K562 (cell line): Measurements from ENCODE around the gene ANK2. TPM values are rescaled to one million over a fixed set of nuclear protein-coding genes. Genes with fewer than 3 reads are reported as not detected.

ENCODE experiments used
- ATAC-seq: fragments of 200-7000 bp; cut with Tn5 transposase; 3 replicates; pipeline ENCODE4 v1.9.1; 2020; ENCODE audit warnings: moderate library complexity
- BruUV-seq: library from RNA; stranded (reverse); fragments of 400-500 nt; replicated peaks from 2 replicates; lab custom pipeline; 2021; lab: Mats Ljungman, UMichigan
- CTCF ChIA-PET: fragments of 300-600 bp; formaldehyde crosslinking; extraction: SDS; loops from one replicate; lab custom pipeline; 2021; ENCODE audit warnings: low intra/inter-chr PET ratio; lab: Yijun Ruan, JAX
- POLR2A ChIA-PET: fragments of 300-600, 350-650 bp; sonication (Branson Sonifier 250); formaldehyde crosslinking; extraction: SDS; loops from one replicate; lab custom pipeline; 2021; ENCODE audit warnings: antibody characterized with exemption, inconsistent platforms; lab: Yijun Ruan, JAX
- DNase-seq, 4 experiments: peaks; one replicate each; pipeline versions ENCODE4 v3.0.0 to v3.0.0-alpha.2; 2011 to 2018; ENCODE audit warnings: low spot score in 3 of 4, mixed read lengths in 3 of 4; ENCODE audit errors: extremely low read depth in 1 of 4
- FAIRE-seq: peaks from 2 replicates; lab custom pipeline; 2011; peaks lifted over from hg19 to GRCh38; lab: Jason Lieb, UNC
- H2AFZ ChIP-seq: 2 replicates; pipeline ENCODE4 v1.6.0; 2011; ENCODE audit warnings: low read depth, low read length, control low read depth, inconsistent platforms
- H3K27ac ChIP-seq: fragments of 200-600 bp; 3 replicates; pipeline ENCODE4 v1.8.0; 2011; ENCODE audit warnings: low read depth, mild to moderate bottlenecking, control low read depth, inconsistent platforms, low read length, moderate library complexity, mixed read lengths; ENCODE audit errors: extremely low read depth
- H3K27me3 ChIP-seq, 2 experiments: fragments of 300-600 bp in 1 of 2; 2 replicates in 1 of 2; 3 replicates in 1 of 2; pipeline versions ENCODE4 v1.6.0 to v1.8.0; 2011; ENCODE audit warnings: inconsistent platforms in 2 of 2, low read length in 2 of 2, mild to moderate bottlenecking in 1 of 2, mixed read lengths in 1 of 2, moderate library complexity in 1 of 2; ENCODE audit not compliant: control insufficient read depth in 2 of 2, insufficient read depth in 2 of 2
- H3K36me3 ChIP-seq: fragments of 300-600 bp; 3 replicates; pipeline ENCODE4 v1.8.0; 2011; ENCODE audit warnings: mild to moderate bottlenecking, low read length, inconsistent platforms; ENCODE audit not compliant: control insufficient read depth, insufficient read depth
- H3K4me1 ChIP-seq, 2 experiments: fragments of 200-600 bp in 1 of 2; replicated peaks in 1 of 2; 2 replicates in 1 of 2; 3 replicates in 1 of 2; pipeline versions ENCODE4 v1.5.1 to v1.8.0; 2011; ENCODE audit warnings: inconsistent platforms in 2 of 2, low read length in 2 of 2, mild to moderate bottlenecking in 1 of 2, mixed read lengths in 1 of 2, moderate library complexity in 1 of 2; ENCODE audit not compliant: control insufficient read depth in 2 of 2, insufficient read depth in 2 of 2
- H3K4me2 ChIP-seq: 2 replicates; pipeline ENCODE4 v1.6.1; 2011; ENCODE audit warnings: low read length, control low read depth, inconsistent platforms, mixed read lengths; ENCODE audit not compliant: insufficient read depth
- H3K4me3 ChIP-seq: fragments of 200-600 bp; sonication (generic), shearing (Covaris generic); 2 replicates; pipeline ENCODE4 v1.5.1; 2016; ENCODE audit warnings: control low read depth, inconsistent platforms
- H3K79me2 ChIP-seq: fragments of 200-600 bp; 3 replicates; pipeline ENCODE4 v1.8.0; 2011; ENCODE audit warnings: low read length, inconsistent platforms; ENCODE audit not compliant: control insufficient read depth, insufficient read depth
- H3K9ac ChIP-seq, 2 experiments: 2 replicates each; pipeline versions ENCODE4 v1.6.0 to v1.6.1; 2011; ENCODE audit warnings: low read depth in 2 of 2, low read length in 2 of 2, control low read depth in 1 of 2, inconsistent platforms in 1 of 2, mild to moderate bottlenecking in 1 of 2, mixed read lengths in 1 of 2; ENCODE audit not compliant: insufficient read depth in 1 of 2
- H3K9me1 ChIP-seq: one replicate; pipeline ENCODE4 v1.6.0; 2011; ENCODE audit warnings: inconsistent platforms, mild to moderate bottlenecking, low read length, moderate library complexity; ENCODE audit not compliant: control insufficient read depth, insufficient read depth
- H3K9me3 ChIP-seq: replicated peaks from 2 replicates; pipeline ENCODE4 v1.5.1; 2011; ENCODE audit warnings: low read depth, low read length, inconsistent platforms; ENCODE audit not compliant: control insufficient read depth, insufficient read depth
- H4K20me1 ChIP-seq: replicated peaks from 2 replicates; pipeline ENCODE4 v1.6.1; 2011; ENCODE audit warnings: low read length, inconsistent platforms, mixed read lengths; ENCODE audit not compliant: control insufficient read depth, insufficient read depth
- DACH1 ChIP-seq: fragments of 450-650 bp; IDR thresholded peaks from 2 replicates; pipeline ENCODE4 v1.6.1; 2018; ENCODE audit not compliant: partially characterized antibody
- EHMT2 ChIP-seq: fragments of 450-650 bp; IDR thresholded peaks from 2 replicates; pipeline ENCODE4 v1.6.1; 2018; ENCODE audit warnings: antibody characterized with exemption
- GABPB2 ChIP-seq: fragments of 250-450 bp; sonication (Bioruptor Pico); conservative IDR thresholded peaks from 2 replicates; pipeline ENCODE4 v1.5.1; 2021; ENCODE audit warnings: mild to moderate bottlenecking
- MBD2 ChIP-seq: sonication (generic); IDR thresholded peaks from 2 replicates; pipeline ENCODE4 v1.6.1; 2016; ENCODE audit warnings: low read depth, borderline replicate concordance
- RFX5 ChIP-seq: IDR thresholded peaks from 2 replicates; pipeline ENCODE4 v1.6.1; 2011; ENCODE audit warnings: low read depth, mild to moderate bottlenecking, improper control_type of control experiment, low read length
- RNF2 ChIP-seq: sonication (generic); IDR thresholded peaks from 2 replicates; pipeline ENCODE4 v1.6.1; 2016
- SNRNP70 ChIP-seq: fragments of 200-400 bp; formaldehyde crosslinking; optimal IDR thresholded peaks from 2 replicates; pipeline ENCODE3; 2017; ENCODE audit warnings: low read depth, low read length
- YBX1 ChIP-seq: fragments of 450-650 bp; IDR thresholded peaks from 2 replicates; pipeline ENCODE4 v1.7.1; 2016; ENCODE audit warnings: mild to moderate bottlenecking
- ZNF512 ChIP-seq: IDR thresholded peaks from 2 replicates; pipeline ENCODE4 v1.6.1; 2016; ENCODE audit warnings: missing genetic modification characterization, missing compliant biosample characterization
- in situ Hi-C: fragments of 300-500 bp; cut with MboI; formaldehyde crosslinking; loops from 4 replicates; pipeline ENCODE4 v1.15.0; 2018; ENCODE audit warnings: inconsistent platforms, mixed read lengths
- intact Hi-C: fragments of 100-400 bp; cut with micrococcal nuclease; formaldehyde crosslinking; loops from 2 replicates; pipeline ENCODE4 v1.14.2; 2022
- polyA plus RNA-seq, 8 experiments: library from polyadenylated mRNA; depleted of rRNA in 4 of 8; stranded (reverse) in 5 of 8; unstranded in 3 of 8; fragments of >200 nt; fragmentation: Nextera tagmentation in 2 of 8; fragmentation: Illumina TruSeq in 1 of 8; extraction: Ambion mirVana in 2 of 8; extraction: Trizol in 1 of 8; gene quantifications; 2 replicates each; pipeline versions ENCODE4 v1.2.1 to v1.2.3, GENCODE V29; 2011 to 2014; ENCODE audit warnings: inconsistent platforms in 1 of 8, missing spikeins in 1 of 8
- total RNA-seq, 7 experiments: library from RNA; depleted of rRNA in 6 of 7; stranded (reverse); fragments of >200 nt in 6 of 7; fragmentation: Illumina TruSeq in 2 of 7; extraction: Trizol in 2 of 7; gene quantifications; 2 replicates each; pipeline versions ENCODE4 v1.2.1 to v1.2.3, GENCODE V29; 2011 to 2021; ENCODE audit warnings: low replicate concordance in 1 of 7
- TF ChIP-seq, protein P1 (sequence below): fragments of 200-400 bp; formaldehyde crosslinking; IDR thresholded peaks from 2 replicates; pipeline ENCODE4 v1.6.1; 2017; ENCODE audit warnings: mild to moderate bottlenecking, low read depth, low read length, moderate library complexity

ANK2 gene
- total and polyA plus RNA-seq, 9 of the 15 experiments (the other 6 are each of a cell fraction or from before 2014, with no cell fraction given), result 0.07 to 0.24 TPM; not detected in 7

GRCh38 chr4:113289766-113290165 is 240.3 kb downstream of the ANK2 start:
- ChIA-PET POLR2A (no interaction called here), CTCF (no interaction called here)
- DNase-seq (no peak), ATAC-seq (no peak), FAIRE-seq (no peak)
- Histone ChIP-seq H3K79me2 (no peaks in the 10 kb centered on the region), H3K27me3 (no peaks in the 10 kb centered on the region), H3K9me1 (no peaks in the 10 kb centered on the region), H2AFZ (no peak overlapping the region), H3K36me3 (no peaks in the 10 kb centered on the region), H4K20me1 (no peaks in the 10 kb centered on the region), H3K9me3 (no peaks in the 10 kb centered on the region), H3K4me2 (no peak overlapping the region), H3K4me3 (no peak overlapping the region), H3K9ac (no peak overlapping the region), H3K4me1 (no peaks in the 10 kb centered on the region), H3K27ac (no peak overlapping the region)
- TF ChIP-seq MBD2 (no peak), GABPB2 (CRISPR knock-in tag) (no peak), SNRNP70 (no peak), EHMT2 (no peak), RFX5 (no peak), YBX1 (no peak), ZNF512 (tag) (no peak), DACH1 (no peak), RNF2 (no peak)
- TF ChIP-seq, protein P1, sequence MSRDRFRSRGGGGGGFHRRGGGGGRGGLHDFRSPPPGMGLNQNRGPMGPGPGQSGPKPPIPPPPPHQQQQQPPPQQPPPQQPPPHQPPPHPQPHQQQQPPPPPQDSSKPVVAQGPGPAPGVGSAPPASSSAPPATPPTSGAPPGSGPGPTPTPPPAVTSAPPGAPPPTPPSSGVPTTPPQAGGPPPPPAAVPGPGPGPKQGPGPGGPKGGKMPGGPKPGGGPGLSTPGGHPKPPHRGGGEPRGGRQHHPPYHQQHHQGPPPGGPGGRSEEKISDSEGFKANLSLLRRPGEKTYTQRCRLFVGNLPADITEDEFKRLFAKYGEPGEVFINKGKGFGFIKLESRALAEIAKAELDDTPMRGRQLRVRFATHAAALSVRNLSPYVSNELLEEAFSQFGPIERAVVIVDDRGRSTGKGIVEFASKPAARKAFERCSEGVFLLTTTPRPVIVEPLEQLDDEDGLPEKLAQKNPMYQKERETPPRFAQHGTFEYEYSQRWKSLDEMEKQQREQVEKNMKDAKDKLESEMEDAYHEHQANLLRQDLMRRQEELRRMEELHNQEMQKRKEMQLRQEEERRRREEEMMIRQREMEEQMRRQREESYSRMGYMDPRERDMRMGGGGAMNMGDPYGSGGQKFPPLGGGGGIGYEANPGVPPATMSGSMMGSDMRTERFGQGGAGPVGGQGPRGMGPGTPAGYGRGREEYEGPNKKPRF, result no peak
- in situ Hi-C loops (no loop called here), intact Hi-C loops (no loop called here)
- no TSS peak for BruUV-seq
